Measurements from ENCODE around the gene NR4A1. TPM values are rescaled to one million over a fixed set of nuclear protein-coding genes. Genes with fewer than 3 reads are reported as not detected.

NR4A1 gene
- 2.0 TPM for total RNA-seq

DNA sequence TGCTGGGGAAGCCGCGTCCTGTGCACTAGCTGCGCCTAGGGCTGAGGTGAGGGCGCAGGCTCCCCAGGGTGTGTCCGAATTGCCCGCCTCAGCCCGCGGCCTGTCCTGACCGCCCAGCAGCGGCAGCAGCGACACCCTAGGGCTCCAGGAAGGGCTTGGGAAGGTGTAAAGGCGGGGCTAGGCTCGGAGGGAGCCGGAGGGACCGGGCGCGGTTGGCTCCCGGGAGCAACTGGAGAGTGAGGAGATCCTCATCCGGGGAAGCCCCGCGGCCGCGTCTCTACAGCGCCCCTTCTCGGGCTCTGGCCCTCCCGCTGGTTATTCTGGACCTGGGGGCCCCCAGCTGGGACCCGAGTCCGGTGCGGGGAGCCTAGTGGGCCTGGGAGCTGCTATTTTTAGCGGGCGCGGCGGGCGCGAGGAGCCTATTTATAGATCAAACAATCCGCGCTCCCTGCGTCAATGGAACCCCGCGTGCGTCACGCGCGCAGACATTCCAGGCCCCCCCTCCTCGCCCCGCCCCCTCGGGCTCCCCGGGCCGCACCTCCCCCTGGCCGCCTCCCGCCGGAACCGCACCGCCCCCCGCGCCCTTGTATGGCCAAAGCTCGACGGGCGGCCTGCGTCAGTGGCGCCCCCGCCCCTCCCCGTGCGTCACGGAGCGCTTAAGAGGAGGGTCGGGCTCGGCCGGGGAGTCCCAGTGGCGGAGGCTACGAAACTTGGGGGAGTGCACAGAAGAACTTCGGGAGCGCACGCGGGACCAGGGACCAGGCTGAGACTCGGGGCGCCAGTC is at the start of gene NR4A1:
TSS of gene NR4A1 (plus strand) at position 685 of the 784 bp plus-strand sequence. CDS start 2,887 bp downstream, outside the sequence.
- ATAC-seq, result peak; percentile 88

DNA sequence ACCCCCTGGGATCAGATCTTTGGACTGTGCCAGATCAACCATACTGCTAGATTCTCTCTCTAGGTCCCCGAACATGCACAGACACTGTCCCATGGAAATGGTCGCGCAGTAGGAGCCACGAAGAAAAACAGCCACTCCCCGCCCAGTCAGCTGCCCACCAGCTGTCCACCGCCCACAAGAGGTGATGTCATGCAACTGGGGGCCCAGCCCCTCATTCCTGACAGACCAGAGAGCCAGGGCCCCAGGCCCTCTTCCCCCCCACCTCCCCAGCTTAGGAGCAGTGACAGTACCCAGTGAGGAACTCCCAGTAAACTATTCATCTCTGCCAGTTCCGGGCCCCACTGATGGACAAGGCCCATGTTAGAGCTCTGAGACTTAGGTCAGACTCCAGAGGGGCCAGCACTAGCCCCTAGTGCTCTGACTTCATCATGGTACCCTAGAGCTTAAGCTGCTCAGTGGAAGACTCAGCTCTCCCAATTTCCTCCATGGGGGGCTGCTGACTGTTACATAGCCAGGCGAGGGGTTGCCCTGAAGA is 48.2 kb upstream of the NR4A1 start:
- ATAC-seq, result no peak

DNA sequence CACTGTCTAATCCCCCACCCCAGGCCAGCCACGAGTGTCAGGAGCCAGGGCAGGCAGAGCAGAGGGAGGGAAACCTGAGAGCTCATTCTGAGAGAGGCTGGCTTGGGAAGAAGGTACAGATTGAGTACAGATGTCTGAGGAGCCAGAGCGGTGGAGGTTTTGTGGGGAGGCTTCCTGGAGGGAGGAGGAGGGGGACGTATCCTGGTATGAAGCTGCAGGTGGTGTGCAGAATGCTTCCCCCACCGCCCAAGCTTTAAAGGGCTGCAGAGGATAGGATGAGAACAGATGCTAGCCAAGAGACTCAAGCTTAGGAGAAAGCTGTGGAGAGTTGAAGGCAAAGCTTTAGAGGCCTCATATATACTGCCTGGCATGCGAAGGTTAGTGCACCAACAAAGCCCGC is 47.7 kb upstream of the NR4A1 start:
- no peak for ATAC-seq

DNA sequence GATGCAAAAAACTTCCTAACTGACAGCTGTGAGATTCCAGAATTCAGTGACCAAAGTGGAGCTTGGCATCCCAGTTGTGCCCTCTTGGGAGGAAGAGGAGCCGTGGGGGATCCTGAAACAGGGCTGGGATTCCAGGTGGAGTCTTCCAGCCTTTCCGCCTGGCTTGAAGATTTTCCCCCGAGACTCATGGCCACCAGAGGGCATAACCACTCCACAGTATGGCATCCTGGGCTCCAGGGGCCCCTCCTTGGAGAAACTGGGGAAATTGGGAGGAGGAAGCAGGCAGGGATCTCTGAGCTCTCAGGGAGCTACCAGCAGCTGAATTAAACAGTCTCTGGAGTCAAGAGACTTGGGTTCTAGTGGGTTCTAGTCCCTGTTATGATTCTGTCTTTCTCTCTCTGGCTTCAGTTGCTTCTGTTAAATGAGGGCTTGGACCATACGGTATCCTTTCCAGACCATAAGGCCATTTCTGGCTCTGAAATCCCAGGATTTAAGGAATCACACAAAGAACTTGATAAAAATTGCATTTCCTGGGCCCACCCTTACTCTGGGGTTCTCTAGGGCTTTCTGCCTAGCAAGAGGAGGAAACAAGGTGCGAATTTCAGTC is 47.1 kb upstream of the NR4A1 start:
- ATAC-seq, result no peak

DNA sequence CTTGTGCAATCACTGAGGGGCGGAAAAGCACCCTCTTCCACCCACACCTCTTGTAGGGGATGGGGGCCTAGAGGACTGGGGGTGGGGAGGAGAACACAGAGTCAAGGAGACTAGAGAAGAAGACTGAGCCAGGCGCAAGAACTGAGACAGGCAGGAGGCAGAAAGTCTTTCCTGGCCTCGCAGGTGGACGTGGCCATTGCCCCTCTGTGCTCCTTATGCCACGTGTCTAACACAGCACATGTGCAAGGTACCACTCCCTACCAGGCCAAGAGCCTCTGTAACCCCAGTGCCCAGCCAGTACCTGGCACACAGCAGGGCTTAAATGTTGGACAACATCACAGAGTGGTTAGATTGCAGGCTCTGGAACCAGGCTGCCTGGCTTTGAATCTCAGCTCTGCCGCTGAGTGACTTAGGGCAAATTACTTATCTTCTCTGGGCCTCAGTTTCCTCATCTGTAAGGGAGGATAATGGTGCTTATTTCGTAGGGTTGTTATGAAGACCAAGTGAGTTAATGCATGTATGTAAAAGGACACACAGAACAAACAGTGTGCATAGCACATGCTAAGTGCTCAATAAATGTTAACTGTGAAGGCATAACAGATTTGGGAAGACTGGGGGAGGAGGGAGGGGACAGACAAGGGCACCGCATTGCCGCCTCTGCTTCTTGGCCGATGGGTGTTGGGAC is 45.9 kb upstream of the NR4A1 start:
- no peak for ATAC-seq

DNA sequence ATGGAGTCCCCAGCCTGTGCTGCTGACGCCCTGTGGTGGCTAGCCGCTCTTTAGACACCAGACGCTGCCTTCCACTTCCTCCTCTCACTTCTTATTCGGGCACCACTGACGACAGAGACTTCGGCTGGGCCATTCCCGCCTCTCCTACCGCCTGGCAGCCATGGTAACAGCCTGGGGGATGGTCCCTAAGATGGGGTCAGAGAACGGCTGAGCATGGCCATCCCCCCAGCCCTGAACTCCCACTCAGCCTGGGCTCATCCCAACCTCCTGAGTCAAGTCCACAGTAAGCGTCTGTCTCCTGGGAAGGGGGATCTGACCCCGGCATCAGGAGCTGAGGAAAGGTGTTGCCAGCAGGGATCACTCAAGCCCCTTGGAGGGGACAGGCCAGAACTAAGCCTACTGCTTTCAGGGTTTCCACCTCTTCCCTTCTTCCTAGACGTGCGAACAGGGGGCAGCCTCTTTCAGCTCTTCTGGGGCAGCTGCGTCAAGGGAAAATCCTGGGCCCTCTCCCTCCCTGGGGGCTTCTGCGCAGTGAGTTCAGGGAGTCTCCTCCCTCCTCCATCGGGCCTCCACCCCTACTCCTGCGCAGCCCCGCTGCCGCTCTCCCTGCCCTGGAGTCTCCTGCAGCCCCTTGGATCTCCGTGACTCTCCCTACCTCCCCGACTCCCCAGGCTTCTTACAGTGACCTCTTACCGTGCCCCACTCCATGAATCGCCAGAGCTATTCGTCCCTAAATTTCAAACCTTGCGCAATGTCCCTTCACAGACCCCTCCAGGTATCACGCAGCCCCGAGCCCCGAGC is 45.1 kb upstream of the NR4A1 start:
- ATAC-seq, result peak; percentile 16

DNA sequence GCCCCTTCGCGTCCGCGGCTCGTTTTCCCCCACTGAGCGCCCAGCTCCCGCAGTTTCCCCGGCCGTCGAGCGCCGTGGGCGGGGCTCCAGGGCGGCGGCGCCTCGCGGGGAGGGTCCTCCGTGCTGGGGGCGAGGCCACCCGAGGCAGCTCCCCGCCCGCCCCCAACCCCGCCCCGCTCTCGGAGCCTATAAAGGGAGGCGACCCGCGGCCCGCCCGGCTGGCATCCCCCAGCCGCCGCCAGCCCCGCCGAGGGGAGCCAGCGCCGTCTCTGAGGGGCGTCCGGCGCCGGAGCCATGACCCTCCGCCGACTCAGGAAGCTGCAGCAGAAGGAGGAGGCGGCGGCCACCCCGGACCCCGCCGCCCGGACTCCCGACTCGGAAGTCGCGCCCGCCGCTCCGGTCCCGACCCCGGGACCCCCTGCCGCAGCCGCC is 44.5 kb upstream of the NR4A1 start, which contains the start of gene TAMALIN:
TSS of gene TAMALIN (plus strand) at position 221 of the 432 bp plus-strand sequence. CDS start at position 295, 74 bp downstream.
- ATAC-seq, result peak; percentile 63

DNA sequence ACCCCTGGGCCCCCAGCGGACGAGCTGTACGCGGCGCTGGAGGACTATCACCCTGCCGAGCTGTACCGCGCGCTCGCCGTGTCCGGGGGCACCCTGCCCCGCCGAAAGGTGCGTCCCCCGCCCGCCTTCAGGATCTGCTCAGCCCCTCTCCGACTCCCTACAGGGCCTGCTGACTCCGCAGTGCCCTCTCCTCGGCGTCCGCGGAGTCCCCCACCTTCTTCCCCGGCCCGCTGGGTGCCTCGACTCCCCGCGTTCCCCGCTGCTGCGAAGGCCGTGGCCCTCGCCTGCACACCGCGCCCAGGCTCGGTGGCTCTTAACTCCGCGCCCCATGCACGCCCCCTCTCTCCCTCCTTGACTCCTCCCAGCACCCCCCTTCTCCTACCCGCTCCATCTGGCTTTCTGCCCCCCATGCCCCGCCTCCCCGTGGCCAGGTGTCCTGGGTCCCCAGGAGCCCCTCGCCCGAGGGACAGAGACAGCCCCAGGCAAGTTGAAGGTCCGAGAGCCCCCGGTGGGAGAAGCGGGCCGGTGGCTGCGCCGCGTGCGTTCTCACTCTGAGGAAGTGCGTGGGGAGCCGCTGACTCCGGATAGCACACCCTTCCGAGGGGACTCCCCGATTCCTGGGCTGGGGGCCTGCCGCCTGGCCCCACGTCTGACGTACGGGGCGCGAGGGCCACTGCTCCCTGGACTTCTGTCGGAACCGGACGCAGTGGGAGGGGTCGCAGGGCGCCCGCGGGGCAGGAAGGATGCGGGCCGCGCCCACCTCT is 43.9 kb upstream of the NR4A1 start:
- ATAC-seq, result peak; percentile 31

DNA sequence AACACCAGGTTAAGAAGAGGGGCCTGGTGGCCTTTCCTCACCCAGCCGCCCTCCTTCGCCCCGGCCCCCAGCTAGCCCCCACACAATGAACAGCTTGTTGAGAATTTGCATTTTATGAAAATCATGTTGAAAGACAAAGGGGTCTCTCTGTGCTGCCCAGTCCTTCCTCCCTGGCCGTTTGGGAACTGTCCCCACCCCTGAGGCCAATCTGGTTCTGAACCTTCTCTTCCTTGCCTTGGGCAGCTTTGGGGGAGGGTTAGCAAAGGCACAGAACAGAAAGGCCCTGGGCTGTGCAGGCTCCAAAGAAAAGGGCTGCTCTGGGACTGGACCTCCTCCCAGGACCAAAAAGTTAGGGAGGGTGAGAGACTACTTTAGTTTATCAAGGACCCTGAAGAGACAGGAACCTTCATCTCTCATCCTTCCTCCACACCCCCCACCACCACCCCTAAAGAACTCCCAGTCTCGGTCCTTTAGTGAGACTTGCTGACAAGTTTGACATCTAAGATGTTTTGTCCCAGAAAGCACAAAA is 43.2 kb upstream of the NR4A1 start:
- ATAC-seq, result no peak

DNA sequence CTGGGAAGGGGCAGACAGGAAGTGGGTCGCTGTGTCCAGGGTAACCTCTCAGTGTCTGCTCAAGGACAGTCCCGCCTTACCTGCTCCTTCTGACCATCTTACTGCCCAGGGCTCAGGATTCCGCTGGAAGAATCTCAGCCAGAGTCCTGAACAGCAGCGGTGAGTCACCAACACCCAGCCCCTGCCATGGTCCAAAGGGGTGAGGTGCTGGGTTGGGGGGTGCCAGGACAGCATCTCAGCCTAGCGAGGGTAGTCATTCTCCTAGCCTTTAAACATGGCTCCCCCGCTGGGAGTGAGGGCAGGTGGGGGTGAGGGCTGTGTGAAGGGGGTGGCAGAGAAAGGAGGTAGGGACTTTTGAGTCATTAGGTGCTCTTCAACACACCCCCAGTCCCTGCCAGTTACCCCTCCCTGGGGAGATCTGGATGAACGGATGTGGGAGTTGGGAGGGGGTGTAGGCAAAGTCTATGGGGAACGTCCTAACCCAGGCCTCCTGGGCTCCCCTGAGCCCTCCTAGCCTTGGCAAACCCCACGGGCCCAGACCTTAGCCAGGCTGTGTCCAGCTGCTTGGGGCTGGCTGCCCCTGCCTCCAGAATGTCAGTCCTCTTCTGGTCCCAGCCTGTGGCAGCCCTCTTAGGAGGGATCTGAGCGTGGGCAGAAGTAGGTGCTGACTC is 42.0 kb upstream of the NR4A1 start:
- no peak for ATAC-seq

DNA sequence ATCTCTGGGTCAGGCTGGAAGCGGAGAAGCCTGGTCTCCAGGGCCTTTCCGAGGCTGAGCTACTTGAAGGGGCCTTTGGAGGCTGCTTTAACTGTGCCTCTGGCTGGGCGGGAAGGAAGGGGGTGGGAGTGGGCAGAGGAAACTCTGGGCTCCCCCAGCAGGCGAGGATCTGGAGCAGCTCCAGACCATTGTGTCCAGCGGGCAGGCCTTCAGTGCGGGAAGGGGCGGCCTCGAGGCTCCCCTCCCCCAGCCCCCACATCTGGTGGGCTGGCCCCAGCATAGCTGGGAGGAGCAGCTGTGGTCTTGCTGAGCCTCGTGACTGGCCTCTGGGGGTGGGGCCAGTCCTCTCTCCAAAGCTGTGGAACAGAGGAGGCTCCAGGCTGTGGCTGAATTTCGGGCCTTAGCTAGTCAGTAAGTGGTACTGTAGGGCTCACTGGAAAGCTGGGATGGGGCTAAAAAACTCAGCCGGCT is 41.1 kb upstream of the NR4A1 start:
- ATAC-seq, result peak; percentile 26

DNA sequence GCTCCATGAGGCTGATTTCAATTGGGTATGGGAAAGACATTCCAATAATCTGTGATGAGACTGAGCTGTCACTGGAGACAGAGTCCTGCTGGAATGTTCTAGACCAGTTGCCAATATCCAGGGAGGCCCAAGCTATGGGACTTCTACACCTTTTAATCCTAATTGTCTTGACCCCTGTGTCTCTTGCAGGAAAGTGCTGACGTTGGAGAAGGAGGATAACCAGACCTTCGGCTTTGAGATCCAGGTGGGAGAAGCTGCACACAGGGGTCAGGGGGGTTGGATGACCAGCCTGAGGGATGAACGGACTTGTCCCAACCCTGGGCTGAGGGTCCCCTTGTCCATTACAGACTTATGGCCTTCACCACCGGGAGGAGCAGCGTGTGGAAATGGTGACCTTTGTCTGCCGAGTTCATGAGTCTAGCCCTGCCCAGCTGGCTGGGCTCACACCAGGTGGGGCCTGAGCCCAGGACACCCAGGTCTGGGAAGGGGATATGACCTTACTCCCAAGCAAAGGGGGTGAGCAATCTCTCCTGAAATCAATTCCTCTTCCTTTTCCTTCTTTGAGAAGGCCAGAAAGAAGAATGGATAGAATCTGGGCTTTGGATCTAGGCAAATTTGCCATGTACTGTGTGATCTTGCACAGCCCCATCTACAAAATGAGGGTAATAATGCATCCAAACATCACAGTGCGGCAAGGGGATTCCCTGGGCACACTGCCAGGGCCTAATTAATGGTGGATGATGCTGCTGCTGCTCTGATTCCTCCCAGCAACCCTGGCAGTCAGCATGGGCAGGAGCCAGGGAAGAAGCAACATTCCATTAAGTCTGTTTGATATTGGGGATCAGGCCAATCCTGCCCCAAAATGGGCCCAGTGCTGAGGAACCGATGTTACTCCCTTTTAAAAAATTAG is 40.3 kb upstream of the NR4A1 start:
- ATAC-seq, result no peak

DNA sequence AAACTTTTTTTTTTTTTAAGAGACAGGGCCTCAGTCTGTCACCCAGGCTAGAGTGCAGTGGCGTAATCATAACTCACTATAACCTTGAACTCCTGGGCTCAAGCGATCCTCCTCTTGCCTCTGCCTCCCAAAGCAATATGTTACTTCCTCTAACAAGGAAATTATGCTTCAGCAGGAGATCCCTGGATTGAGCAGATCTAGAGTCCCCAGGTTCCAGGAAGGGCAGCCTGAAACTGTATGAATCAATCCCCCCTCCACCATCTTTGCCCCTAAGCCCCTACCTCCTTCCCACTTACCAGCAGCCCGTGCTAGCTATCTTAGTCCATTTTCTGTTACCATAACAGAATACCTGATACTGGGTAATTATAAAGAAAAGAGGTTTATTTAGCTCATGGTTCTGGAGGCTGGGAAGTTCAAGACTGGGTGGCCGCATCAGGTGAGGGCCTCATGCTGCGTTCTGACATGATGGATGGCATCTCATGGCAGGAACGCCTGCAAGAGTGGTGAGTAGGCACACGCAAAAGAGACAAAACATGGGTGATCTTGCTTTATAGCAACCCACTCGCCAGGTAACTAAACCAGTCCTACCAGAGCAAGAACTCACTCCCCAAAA is 39.5 kb upstream of the NR4A1 start:
- no peak for ATAC-seq

DNA sequence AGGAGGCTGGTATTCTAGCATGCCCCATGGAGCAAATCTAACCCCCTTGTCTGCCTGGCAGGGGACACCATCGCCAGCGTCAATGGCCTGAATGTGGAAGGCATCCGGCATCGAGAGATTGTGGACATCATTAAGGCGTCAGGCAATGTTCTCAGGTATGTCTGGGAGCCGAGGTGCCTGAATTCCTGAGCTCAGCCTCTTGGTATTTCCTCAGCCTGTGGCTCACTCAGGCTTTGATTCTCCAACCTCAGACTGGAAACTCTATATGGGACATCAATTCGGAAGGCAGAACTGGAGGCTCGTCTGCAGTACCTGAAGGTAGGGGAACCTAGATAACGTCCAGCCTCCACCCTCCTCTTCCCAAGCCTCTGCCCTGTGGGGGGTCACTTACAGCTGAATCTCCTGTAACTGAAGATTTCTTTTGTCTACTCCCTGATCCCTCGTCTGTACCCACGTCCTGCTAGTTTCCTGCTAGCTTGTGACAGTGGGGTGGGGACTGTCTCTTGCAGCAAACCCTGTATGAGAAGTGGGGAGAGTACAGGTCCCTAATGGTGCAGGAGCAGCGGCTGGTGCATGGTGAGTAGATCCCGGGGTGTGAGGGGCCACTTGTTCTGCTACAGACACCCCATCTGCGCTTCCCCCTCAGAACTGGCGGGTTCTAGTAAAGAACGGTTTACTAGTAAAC is 37.5 kb upstream of the NR4A1 start:
- ATAC-seq, result no peak

DNA sequence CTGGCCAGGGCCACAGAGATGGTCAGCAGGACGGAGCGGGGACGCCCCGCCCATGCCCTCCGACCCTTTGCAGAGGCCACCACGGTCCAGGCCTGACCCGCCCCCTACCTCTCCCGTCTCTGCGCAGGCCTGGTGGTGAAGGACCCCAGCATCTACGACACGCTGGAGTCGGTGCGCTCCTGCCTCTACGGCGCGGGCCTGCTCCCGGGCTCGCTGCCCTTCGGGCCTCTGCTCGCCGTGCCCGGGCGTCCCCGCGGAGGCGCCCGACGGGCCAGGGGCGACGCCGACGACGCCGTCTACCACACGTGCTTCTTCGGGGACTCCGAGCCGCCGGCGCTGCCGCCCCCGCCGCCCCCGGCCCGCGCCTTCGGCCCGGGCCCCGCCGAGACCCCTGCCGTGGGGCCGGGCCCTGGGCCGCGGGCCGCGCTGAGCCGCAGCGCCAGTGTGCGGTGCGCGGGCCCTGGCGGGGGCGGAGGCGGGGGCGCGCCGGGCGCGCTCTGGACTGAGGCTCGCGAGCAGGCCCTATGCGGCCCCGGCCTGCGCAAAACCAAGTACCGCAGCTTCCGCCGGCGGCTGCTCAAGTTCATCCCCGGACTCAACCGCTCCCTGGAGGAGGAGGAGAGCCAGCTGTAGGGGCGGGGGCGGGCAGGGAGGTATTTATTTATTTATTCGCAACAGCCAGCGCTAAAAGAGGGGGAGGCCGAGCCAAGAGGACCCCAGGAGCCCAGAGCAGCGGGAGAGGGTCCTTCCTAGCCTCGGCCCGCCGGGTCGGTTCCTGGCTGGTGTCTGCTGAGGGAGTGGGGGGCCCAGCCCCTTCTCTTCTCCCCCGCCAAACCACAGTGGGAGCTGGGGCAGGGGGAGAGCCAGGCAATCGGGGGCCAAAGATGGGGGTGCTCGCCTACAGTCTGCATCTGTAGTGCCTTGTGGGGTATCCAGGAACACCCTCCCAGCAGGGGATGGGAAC is 36.4 kb upstream of the NR4A1 start:
- ATAC-seq, result no peak

DNA sequence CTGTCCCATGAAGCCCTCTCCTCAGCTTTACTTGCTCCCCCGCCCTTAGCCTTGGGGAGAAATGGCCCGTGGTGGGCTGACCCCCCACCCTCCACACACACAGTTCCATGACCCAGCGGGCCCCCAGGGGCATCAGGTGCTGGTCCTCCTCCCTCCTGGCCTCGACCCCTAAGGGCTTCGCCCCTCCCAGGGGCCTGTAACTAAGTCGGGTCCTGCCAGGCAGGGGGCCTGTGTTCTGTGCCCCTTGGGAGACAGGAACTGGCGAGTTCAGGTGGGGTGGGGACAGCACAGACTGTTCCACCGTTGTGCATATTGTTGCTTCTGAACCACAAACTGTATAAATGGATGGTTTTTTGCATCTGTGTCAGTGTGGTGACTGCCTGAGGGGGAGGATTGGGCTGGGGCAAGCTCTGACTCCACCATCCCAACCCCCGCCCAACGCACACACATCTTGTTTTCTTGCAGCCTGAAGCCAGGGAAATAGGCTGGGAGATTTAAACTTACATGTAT is 35.7 kb upstream of the NR4A1 start:
- ATAC-seq, result no peak

Data from esophagus mucosa (tissue), 1 donor.